GM18858 (cell line): Measurements from ENCODE around the gene UNC79.
"Not testable (repeated sequence)": the region's sequence is repeated elsewhere in the genome, so short reads cannot be mapped to it uniquely, and the experiment has no call there.

Experiments used
- ATAC-seq: cut with Tn5 transposase; IDR thresholded peaks from one replicate; pipeline ENCODE4 v1.9.1; 2021; ENCODE audit not compliant: unreplicated experiment

UNC79 gene

DNA sequence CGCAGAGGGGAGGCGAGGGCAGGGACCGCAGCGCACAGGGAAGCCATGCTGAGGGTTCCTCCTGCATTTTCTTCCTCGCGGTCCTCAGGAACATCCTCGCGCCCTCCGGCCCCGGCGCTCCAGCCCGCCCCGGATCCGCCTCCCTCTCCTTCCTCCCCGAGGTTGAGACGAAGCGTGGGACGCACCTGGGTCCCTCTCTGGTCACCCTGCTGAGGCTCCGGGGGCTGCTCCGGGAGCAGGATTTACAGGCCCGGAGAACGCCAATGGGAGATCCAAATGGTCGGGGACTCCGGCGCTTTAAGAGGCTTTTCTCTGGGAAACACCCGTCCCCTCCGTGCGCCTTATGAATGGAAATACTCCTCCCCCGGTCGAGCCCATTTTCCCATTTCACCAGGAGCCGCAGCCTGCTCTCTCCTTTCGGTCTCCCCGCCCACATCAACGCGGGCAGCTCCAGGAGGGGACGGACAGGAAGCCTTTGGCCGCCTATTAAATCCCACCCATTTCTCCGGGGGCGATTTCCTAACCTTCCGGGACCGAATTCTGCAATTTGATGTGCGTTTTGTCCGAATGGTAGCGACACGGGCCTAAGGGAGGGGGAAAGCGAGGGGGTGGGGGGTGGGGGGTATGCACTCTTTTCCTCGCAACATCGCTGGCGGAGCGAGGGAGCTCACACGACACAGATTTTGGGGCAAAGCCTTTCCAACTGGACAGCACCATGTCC, at the start of gene UNC79:
Gene UNC79, plus strand, starts transcription at position 625 of the 721 bp plus-strand sequence. Its CDS starts 91 bp downstream, at position 716.
- no peak for ATAC-seq

DNA sequence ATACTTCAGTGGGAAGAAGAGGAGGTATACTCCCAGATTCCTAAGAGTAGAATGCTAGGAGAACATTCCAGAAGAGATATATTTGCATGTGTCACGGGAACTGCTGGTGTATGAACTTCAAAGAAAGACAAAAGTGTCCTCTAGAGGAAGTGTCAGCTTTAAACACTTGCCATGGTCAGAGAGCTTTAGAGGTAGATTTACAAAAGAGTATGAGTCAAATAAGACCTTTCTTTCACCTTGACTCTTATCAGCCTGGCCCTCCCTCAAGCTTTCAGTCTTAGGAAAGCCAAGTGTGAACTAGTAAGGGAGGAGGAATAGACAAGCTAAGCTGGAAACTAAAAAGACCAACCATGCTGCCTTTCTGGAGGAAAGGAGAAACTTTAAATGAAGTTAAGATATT, 49.1 kb upstream of the UNC79 start:
- peak; percentile 60 for ATAC-seq

GRCh38 chr14:93384256-93384655, 46.5 kb upstream of the UNC79 start:
- ATAC-seq = not testable (repeated sequence)

- no peak for ATAC-seq
These were observed 35.5 kb upstream of the UNC79 start for GRCh38 chr14:93395231-93395630.

GRCh38 chr14:93396456-93396855, 34.3 kb upstream of the UNC79 start:
- ATAC-seq = no peak

DNA sequence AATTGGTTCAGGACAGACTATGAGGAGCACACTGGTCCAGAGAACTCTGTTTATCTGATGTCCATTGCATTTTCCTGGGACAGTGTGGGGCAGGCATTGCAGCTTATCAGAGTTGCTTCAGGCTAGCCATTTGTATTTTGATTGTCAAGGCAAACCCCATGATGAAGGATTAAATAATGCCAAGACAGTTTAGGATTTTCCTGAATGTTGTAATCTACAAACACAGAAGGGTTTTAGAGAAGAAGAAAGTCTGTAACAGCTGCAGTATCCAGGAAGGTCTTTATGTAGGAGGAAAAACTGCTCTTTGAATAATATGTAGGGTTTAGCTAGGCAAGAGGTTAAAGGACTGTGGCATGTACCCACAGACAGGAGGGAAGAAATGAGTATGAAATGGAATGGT, 32.2 kb upstream of the UNC79 start:
- ATAC-seq = no peak

- no peak for ATAC-seq
These were observed 27.8 kb upstream of the UNC79 start for GRCh38 chr14:93402951-93403350.

DNA sequence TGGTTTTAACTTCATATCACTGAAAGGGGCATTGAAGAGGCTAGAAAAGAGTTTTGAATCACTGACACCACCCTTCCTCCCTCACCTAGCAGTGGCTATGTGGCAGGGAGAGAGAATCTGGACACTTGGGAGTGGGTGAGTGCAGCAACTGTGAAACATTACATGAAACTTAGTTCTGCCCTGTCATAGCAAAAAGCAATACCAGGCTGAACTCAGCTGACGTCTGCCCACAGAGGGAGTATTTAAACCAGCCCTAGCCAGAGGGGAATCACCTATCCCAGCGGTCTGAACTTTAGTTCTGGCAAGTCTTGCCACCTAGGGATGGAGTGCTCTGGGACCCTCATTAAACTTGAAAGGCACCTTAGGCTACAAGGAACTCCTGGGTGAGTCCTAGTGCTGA, 20.7 kb upstream of the UNC79 start:
- no peak for ATAC-seq

DNA sequence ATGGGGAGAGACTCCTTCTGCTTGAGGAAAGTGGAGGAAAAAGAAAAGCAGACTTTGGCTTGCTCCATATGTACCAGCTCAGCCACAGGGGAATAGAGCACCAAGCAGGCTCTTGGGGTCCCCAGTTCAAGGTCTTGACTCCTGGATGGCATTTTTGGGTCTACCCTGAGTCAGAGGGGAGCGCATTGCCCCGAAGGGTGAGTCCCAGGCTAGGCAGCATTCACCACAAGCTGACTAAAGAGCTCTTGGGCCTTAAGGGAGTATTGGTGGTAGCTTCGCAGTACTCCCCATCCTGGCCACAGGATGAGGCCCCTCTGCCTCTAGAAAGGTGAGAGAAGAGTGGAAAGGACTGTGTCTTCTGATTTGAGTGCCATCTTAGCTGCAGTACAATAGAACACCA, 19.8 kb upstream of the UNC79 start:
- no peak for ATAC-seq

DNA sequence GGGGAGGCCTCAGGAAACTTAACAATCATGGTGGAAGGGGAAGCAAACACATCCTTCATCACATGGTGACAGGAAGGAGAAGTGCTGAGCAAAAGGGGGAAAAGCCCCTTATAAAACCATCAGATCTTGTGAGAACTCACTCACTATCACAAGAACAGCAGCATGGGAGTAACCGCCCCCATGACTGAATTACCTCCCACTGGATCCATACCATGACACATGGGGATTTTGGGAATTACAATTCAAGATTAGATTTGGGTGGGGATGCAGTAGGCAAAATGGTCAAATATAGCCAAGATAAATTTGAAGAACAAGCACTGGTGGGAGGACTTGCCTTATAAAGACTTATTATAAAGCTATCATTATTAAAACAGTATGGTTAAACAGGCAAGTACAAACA, 5.6 kb upstream of the UNC79 start:
- not testable (repeated sequence) for ATAC-seq

DNA sequence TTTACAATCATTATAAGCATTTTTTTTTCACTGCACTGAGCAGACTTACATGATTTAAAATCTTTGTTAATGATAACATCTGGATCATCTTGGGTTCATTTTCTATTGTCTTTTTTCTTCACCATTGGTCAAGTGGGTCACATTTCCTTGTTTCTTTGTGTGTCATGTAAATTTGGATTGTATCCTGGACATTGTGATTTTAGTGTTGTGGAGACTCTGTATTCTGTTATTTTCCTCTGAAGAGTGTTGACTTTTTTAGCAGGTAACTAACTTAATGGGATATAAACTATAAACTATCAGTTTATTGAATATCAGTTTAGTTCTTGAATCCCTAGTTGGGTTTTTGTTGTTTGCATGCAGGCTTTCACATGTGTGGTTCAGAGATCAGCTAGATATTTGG, 4.0 kb upstream of the UNC79 start:
- no peak for ATAC-seq

GRCh38 chr14:93431036-93431670, 414 bp downstream of the UNC79 start:
- ATAC-seq = no peak

GRCh38 chr14:93454224-93454623, 23.5 kb downstream of the UNC79 start:
- ATAC-seq = no peak

DNA sequence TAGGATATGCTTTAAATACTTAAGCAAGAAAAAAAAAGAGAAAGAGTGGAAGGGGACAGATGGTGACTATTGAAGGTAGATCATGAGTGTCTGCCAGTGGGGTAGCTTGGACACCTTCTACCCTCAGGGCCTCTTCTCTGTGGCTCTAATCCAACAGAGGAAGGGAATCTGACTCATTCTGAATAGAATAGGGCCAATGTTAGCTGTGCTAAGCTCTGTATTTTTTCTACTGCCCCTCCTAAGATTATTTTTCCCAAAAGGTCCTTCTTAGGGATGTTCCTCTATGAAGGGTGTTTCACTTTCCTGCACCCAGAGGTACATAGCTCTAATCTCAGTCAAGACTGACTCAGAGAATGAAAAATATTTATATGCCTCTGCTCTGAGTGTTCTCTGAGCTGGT, 25.6 kb downstream of the UNC79 start:
- ATAC-seq = no peak

- no peak for ATAC-seq
These were observed 27.5 kb downstream of the UNC79 start for GRCh38 chr14:93458234-93458633.

DNA sequence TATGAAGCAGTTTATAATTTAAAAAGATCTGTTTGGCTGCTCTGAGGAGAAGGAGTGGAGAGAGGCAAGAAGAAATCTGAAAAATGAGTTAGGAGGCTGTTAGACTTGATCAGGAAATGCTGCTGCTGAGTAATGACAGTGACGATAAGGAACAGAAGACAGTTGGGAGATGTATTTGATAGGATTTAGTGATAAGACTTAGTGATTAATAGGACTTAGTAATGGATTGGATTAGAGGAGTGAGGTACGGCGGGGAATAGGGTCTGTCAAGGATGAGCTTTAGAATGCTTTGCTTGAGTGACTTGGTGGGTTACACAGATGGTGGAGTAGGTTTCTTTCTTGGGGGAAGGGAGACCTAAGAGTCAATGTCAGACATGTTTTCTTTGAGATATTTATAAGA, 31.7 kb downstream of the UNC79 start:
- no peak for ATAC-seq

- no peak for ATAC-seq
These were observed 33.5 kb downstream of the UNC79 start for GRCh38 chr14:93464271-93464670.

- ATAC-seq = no peak
These were observed 44.7 kb downstream of the UNC79 start for GRCh38 chr14:93475471-93475870.

GRCh38 chr14:93476305-93476704, 45.6 kb downstream of the UNC79 start:
- ATAC-seq = no peak

DNA sequence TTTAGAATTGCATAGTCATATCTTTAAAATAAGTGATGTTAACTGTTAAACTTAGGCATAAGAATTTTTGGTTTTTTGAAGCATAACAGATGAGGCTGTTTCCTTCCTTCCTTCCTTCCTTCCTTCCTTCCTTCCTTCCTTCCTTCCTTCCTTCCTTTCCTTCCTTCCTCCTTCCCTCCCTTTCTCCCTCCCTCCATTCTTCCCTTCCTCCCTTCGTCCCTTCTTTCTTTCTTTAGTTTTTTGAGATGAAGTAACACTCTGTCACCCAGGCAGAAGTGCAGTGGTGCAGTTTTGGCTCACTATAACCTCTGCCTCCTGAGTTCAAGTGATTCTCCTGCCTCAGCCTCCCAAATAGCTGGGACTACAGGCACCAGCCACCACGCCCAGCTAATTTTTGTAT, 48.3 kb downstream of the UNC79 start:
- not testable (repeated sequence) for ATAC-seq

DNA sequence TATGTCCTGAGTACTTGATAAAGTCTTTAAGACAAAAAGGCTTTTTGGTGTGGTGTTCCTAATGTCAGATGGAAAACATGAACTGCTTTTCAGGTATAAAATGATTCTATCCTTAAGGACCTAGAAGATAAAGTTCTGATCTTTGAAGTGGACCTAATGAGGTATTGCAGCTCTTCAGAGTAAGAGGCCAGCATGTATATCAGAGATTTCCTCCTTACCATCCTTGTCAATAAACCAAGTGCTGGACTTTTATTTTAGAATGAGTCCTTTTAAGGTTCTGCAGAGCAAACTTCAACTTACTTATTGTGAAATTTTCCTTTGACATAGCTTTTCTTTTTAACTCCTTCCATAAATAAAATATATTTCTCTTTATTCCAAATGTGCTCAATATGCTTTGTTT, 50.1 kb downstream of the UNC79 start:
- no peak for ATAC-seq

- ATAC-seq = no peak
These were observed 51.0 kb downstream of the UNC79 start for GRCh38 chr14:93481758-93482157.

DNA sequence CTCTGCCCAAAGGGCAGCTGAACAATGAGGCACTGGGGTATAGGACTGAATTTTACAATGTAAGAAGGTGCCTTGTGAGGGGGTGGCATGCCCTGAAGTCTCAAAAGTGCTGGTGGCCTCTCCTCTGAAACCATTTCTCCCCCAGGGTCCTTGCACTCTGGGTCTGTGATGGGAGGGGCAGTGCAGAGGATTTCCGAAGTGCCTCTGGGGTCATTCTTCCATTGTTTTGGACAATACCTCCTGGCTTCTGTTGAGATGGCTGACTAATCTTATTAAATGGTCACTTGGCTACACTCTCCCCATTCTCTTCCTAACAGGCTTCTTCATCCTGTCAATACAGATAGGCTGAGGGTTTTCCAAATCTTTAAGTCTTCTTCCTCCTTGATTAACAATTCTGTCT, 59.3 kb downstream of the UNC79 start:
- no peak for ATAC-seq
